Body of pancreas (tissue), 4 donors: ENCODE results near the gene FBXL2.

Source experiments
- CTCF ChIP-seq, 7 experiments: fragments of 450-650 bp in 4 of 7; fragments of 200-600 bp in 3 of 7; sonication (generic) in 3 of 7; IDR thresholded peaks; one replicate each; pipeline ENCODE4 v1.5.1; 2016 to 2019; ENCODE audit warnings: antibody characterized with exemption in 7 of 7
- POLR2A ChIP-seq, 3 donors: fragments of 450-650 bp; IDR thresholded peaks; one replicate each; pipeline ENCODE4 v1.6.1; 2016; ENCODE audit warnings: antibody characterized with exemption in 3 of 3, mild to moderate bottlenecking in 2 of 3

GRCh38 chr3:33386631-33387030 lies 109.4 kb downstream of the FBXL2 start:
- TF ChIP-seq CTCF (IDR thresholded peaks at IDR 0.05) = no peak
- TF ChIP-seq POLR2A (IDR thresholded peaks at IDR 0.05) = no peak
